Measurements from ENCODE around the gene RNF213. TPM values are rescaled to one million over a fixed set of nuclear protein-coding genes. Genes with fewer than 3 reads are reported as not detected.

Gene RNF213
- polyA plus RNA-seq, 1 donor (not counting 4 experiments of a cell fraction or from before 2014, with no cell fraction given) = 24.4 TPM

- H3K4me3 ChIP-seq (ENCODE audit: control insufficient read depth in 2 of 3, extremely low read depth in 1 of 3, insufficient read depth in 2 of 3, low read depth in 1 of 3, low read length in 3 of 3) = no peak overlapping the region
- FAIRE-seq (no peak), DNase-seq (ENCODE audit: low read depth, low spot score) (no peak)
- H4K20me1 ChIP-seq (ENCODE audit: control insufficient read depth, extremely low read depth, insufficient read depth, low read length) = no peaks in the 10 kb centered on the region
- H3K79me2 ChIP-seq (ENCODE audit: control insufficient read depth, insufficient read depth, low read length) = no peaks in the 10 kb centered on the region
- no peak overlapping the region for H3K27ac ChIP-seq (ENCODE audit: control insufficient read depth, insufficient read depth, low read length)
- no peaks in the 10 kb centered on the region for H3K9me3 ChIP-seq (ENCODE audit: control insufficient read depth, low read depth, low read length)
- no peak overlapping the region for H2AFZ ChIP-seq (ENCODE audit: control insufficient read depth, low read length)
- no peaks in the 10 kb centered on the region for H3K27me3 ChIP-seq (ENCODE audit: control insufficient read depth, extremely low read depth, insufficient read depth, low read length)
- dilution Hi-C loops (cut with MboI; ENCODE audit: extremely low pct_ligation_motif_present, low sequenced_read_pairs) = no loop called here
- TF ChIP-seq EZH2 (IDR thresholded peaks at IDR 0.05; ENCODE audit: low read length) = no peak
- TF ChIP-seq CTCF (optimal IDR thresholded peaks at IDR 0.05 in 1 of 3, IDR thresholded peaks at IDR 0.05 in 1 of 3, conservative IDR thresholded peaks at IDR 0.05 in 1 of 3; ENCODE audit: extremely low read depth in 1 of 3, insufficient read depth in 2 of 3, low read length in 3 of 3) = no peak
- no peaks in the 10 kb centered on the region for H3K9me1 ChIP-seq (ENCODE audit: control insufficient read depth, extremely low read depth, insufficient read depth, low read length)
- H3K4me1 ChIP-seq (ENCODE audit: control insufficient read depth, extremely low read depth, insufficient read depth, low read length) = no peaks in the 10 kb centered on the region
- no peak overlapping the region for H3K4me2 ChIP-seq (ENCODE audit: control insufficient read depth, extremely low read depth, insufficient read depth, low read depth, low read length)
- no peaks in the 10 kb centered on the region for H3K36me3 ChIP-seq (ENCODE audit: control insufficient read depth in 2 of 2, extremely low read depth in 1 of 2, insufficient read depth in 2 of 2, low read length in 2 of 2)
- no peak overlapping the region for H3K9ac ChIP-seq (ENCODE audit: control insufficient read depth, extremely low read depth, insufficient read depth, low read length)
These were observed 180.5 kb downstream of the RNF213 start for GRCh38 chr17:80441133-80441578.

- no peak for FAIRE-seq
These were observed 181.1 kb downstream of the RNF213 start for GRCh38 chr17:80441598-80442322.

More at GRCh38 chr17:80441598-80442322, 181.1 kb downstream of the RNF213 start:
- H3K27ac ChIP-seq (ENCODE audit: control insufficient read depth, insufficient read depth, low read length) = no peak overlapping the region
- H3K27me3 ChIP-seq (ENCODE audit: control insufficient read depth, extremely low read depth, insufficient read depth, low read length) = no peaks in the 10 kb centered on the region
- H2AFZ ChIP-seq (ENCODE audit: control insufficient read depth, low read length) = no peak overlapping the region
- H3K4me2 ChIP-seq (ENCODE audit: control insufficient read depth, extremely low read depth, insufficient read depth, low read depth, low read length) = no peak overlapping the region
- no peaks in the 10 kb centered on the region for H4K20me1 ChIP-seq (ENCODE audit: control insufficient read depth, extremely low read depth, insufficient read depth, low read length)
- no peaks in the 10 kb centered on the region for H3K9me1 ChIP-seq (ENCODE audit: control insufficient read depth, extremely low read depth, insufficient read depth, low read length)
- DNase-seq (ENCODE audit: low read depth, low spot score) = no peak
- H3K4me3 ChIP-seq (ENCODE audit: control insufficient read depth in 2 of 3, extremely low read depth in 1 of 3, insufficient read depth in 2 of 3, low read depth in 1 of 3, low read length in 3 of 3) = no peak overlapping the region
- dilution Hi-C loops (cut with MboI; ENCODE audit: extremely low pct_ligation_motif_present, low sequenced_read_pairs) = no loop called here
- no peaks in the 10 kb centered on the region for H3K79me2 ChIP-seq (ENCODE audit: control insufficient read depth, insufficient read depth, low read length)
- H3K4me1 ChIP-seq (ENCODE audit: control insufficient read depth, extremely low read depth, insufficient read depth, low read length) = no peaks in the 10 kb centered on the region
- TF ChIP-seq EZH2 (IDR thresholded peaks at IDR 0.05; ENCODE audit: low read length) (no peak), CTCF (optimal IDR thresholded peaks at IDR 0.05 in 1 of 3, IDR thresholded peaks at IDR 0.05 in 1 of 3, conservative IDR thresholded peaks at IDR 0.05 in 1 of 3; ENCODE audit: extremely low read depth in 1 of 3, insufficient read depth in 2 of 3, low read length in 3 of 3) (no peak)
- no peaks in the 10 kb centered on the region for H3K9me3 ChIP-seq (ENCODE audit: control insufficient read depth, low read depth, low read length)
- no peak overlapping the region for H3K9ac ChIP-seq (ENCODE audit: control insufficient read depth, extremely low read depth, insufficient read depth, low read length)
- no peaks in the 10 kb centered on the region for H3K36me3 ChIP-seq (ENCODE audit: control insufficient read depth in 2 of 2, extremely low read depth in 1 of 2, insufficient read depth in 2 of 2, low read length in 2 of 2)

All from keratinocyte (primary cell).